ENCODE measurements around the gene ABCB11.

GRCh38 chr2:168995744-168996143, 35.4 kb downstream of the ABCB11 start:
- no peak for TF ChIP-seq POLR2AphosphoS5 (IDR thresholded peaks at IDR 0.05; ENCODE audit: low read depth, low read length)
- no peak for TF ChIP-seq POLR2A (IDR thresholded peaks at IDR 0.05; ENCODE audit: low read depth, low read length)
- no peak for TF ChIP-seq TAF1 (IDR thresholded peaks at IDR 0.05; ENCODE audit: low read depth, low read length)
- TF ChIP-seq SPI1 (IDR thresholded peaks at IDR 0.05; ENCODE audit: low read depth, low read length) = no peak
- TF ChIP-seq POU2F2 (IDR thresholded peaks at IDR 0.05; ENCODE audit: low read depth, low read length) = no peak
- no peak for TF ChIP-seq PAX5 (IDR thresholded peaks at IDR 0.05; ENCODE audit: insufficient read depth, low read length, severe bottlenecking)

Measured in GM12891 (cell line).